Dermis blood vessel endothelial cell (primary cell): ENCODE measurements around the gene GJD4. TPM values are rescaled to one million over a fixed set of nuclear protein-coding genes. Genes with fewer than 3 reads are reported as not detected.
A peak's percentile ranks its signal among the peaks of the same experiment; 100 is the strongest.

Source experiments
- DNase-seq: peaks from one replicate; pipeline ENCODE4 v3.0.0; 2010
- total RNA-seq: library from RNA; depleted of rRNA; stranded (reverse); fragments of >200 nt; gene quantifications from 2 replicates; pipeline ENCODE4 v1.2.3, GENCODE V29; 2014

The GJD4 gene
- total RNA-seq, 1 donor from 2014 or later: not detected

DNA sequence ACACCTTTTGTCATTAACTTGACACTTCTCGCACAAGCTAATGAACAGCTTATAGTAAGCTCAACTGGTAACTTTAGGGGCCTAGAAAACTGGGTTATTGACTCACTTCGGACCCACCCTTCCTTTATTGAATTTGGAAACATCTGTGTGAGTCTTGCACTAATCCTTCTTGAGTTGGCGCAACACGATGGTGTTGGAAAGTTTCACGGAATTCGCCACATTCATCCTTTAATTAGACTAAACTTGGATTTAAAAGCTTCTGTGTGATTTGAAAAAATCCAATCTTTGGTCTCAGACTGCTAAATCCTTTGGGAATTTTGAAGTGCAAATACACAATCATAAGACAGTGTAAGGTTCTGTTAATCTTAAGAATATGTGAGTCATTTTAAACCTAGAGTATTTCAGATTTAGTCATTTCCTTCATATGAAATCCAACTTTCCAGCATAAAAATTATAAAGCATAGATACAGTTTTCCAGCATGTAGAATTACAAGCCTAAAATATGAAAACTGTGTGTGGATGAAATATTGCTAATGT, 21.9 kb downstream of the GJD4 start:
- DNase-seq: peak; percentile 15

DNA sequence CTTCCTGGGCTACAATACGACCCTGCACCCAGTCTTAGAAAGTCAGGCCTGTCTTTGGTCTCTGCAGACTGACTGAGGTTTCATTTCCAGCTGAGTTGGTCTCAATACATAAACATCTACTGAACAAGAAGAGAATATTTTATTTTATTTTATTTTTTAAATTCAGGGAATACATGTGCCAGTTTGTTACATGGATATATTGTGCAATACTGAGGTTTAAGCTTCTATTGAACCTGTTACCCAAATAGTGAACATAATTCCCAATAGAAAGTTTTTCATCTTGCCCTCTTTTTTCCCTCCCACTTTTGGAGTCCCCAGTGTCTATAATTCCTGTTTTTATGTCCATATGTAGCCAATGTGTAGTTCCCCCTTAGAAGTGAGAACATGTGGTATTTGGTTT, 26.3 kb downstream of the GJD4 start:
- no peak for DNase-seq

DNA sequence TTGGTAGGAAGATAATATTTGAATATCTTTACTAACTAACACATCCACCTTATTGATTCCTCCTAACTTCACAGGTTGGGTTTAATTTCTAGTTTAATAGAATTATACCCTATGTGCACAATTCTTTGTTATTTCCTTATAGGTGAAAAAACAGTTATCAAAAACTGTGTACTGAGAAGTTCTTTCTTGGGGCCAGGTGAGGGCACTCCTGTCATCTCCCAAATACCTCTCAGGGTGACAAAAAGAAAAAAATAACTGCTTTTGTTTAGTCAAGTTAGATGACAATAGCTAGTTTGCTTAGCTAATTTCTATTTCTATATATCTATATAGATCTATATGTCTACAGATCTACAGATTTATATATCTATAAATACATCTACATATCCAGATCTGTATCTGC, 26.9 kb downstream of the GJD4 start:
- DNase-seq: no peak

DNA sequence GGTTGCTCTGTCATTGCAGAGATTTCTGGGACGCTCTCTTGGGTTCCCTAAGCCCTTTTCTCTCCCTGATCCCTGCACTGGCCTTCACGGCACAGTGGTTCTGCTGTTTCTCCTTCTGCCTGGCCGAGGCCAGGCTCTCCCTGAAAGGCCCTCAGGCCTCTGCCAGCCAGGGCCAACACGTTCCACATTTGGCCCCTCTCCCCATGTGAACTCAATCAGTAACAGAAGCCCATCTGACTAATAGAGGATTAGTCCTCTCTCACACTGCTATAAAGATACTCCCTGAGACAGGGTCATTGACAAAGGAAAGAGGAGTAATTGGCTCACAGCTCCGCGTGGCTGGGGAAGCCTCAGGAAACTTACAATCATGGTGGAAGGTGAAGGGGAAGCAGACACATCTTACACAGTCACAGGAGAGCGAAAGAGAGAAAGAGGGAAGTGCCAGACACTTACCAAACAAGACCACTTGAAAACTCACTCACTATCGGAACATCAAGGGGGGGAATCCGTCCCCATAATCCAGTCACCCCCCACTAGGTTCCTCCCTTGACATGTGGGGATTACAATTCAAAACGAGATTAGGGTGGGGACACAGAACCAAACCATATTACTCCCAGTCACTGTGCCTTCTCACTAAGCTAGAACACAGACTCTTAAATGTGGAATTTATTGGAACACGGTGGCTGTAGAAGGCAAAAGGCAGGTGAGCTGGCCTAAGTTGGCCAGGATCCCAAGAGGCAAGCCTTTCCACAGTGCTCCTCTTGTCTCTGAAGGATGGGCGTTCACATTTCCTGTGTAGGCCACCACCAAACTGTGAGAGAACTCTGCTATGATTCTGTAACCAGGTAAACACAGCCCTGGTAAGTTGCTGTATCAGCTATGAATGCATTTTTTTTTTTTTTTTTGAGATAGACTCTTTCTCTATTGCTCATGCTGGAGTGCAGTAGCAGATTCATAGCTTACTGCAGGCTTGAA, 28.2 kb downstream of the GJD4 start:
- DNase-seq: no peak

DNA sequence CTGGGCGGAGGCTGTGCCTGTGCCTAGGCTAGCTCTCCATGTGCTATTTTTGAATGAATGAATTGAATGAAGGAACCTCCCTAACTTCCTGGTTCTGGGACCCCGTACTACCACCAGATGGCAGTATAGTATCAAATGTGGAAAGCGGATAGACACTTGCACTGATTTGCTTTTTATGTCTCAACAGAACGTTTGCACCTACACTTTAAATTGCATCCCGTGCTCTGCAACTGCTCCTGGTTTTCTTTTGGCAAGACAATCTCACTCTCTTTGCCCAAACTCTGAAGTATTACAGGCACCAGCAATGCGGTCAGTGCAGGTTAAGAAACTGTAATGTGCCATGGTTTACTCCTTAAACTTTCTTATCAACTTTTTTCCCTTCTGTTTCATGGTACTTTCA, 30.4 kb downstream of the GJD4 start:
- DNase-seq: peak; percentile 81

DNA sequence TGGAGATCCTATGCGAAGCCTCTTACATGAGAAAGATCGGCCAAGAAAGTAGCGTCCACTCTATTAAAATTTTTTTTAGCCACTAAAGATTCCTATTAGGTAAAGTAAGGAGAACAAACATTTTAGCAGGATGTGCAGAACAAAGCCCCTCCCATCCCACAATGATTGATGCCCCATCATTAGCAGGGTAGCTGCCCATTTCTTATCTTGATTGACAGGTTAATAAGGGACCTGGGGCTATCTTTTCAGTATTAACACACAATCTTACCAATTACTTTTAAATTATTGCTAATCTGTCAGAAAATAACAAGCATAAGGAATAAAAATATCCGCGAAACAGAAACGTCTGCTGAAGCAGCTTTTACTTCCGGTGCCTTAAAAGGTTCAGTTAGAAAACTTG, 31.8 kb downstream of the GJD4 start:
- no peak for DNase-seq

DNA sequence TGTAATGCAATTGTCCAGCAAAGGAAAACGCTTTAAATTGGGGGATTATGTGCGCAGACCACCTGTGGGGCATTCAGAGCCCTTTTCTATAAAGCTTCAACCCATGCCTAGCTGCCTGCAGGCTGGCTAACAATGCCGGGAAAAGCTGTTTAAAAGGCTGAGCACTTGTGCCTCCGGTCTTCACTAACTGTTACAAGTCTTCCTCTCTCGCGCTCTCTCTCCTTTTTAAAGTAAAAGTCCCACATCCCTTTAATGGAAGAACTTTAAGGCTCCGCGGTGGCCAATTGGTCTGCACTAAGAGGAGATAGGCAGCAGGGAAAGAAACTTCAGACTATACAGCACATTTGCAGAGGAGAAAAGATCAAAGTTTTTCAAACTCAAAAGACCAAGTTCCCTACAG, 32.3 kb downstream of the GJD4 start:
- no peak for DNase-seq

DNA sequence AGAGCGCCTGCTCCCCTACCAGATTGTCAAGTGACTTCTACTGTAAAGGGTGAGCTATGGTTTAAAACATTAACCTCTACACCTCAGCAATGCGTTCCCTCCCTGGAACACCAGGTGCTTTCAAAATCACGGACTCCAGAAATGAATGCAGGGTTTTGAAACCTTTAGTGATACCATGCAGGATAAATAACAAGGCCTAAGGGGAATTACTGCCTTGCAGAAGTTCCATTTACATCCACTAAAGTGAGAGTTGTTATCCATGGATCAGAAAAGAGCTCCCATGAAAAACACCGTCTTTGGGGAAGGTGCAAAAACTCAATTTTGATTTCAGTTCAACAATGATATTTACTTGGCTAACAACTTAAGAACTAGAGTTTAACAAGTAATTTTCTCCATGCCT, 33.0 kb downstream of the GJD4 start:
- no peak for DNase-seq

DNA sequence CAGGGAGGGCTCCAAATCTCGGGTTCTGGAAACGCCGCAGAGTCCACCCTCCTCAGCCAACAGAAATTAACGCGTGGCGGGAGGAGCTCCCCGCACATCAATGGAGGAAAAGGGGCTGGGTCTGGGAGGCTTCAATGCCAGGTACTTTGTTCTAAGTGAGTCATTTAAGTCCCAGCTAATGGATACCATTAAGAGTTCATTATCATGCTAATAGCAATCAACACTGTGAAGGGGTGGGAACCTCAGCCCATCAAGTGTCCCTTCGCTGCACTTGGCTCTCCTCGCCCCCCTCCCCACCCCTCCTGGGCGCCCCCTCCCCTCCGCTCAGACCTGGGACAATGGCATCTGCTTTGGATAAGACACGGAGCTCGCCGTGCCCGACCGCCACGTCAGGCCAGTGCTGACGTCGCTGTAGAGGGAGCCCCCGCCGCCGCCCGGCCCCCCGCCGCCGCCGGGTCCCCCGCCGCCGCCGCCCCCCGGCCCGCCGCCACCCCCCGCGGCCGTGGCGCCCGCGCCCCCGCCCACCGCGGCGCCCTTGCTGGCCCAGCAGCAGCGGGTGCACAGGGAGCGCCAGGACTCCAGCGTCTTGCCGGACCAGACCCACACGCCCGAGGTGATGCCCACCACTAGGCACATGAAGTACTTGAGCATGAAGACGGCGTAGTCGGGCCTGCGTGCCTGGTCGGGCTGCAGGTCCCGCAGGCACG, 34.0 kb downstream of the GJD4 start:
- no peak for DNase-seq

DNA sequence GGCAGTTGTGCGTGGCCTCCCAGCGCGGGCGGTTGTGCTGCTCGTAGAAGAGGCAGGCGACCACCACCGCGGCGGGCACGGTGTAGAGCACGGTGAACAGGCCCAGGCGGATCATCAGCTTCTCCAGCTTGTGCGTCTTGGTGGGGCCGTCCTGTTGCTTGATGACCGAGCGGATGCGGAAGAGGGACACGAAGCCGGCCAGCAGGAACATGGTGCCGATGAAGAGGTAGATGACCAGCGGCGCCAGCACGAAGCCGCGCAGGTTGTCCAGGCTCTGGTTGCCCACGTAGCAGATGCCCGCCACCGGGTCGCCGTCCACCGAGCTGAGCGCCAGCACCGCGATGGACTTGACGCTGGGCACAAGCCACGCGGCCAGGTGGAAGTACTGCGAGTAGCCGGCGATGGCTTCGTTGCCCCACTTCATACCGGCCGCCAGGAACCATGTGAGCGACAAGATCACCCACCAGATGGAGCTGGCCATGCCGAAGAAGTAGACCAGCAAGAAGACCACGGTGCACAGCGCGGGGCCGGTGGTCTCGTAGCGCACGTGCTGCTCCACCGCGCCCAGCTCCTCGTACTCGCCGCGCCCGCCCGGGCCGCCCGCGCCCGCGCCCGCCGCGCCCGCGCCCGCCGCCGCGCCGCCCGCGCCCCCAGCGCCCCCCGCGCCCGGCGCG, 34.7 kb downstream of the GJD4 start:
- DNase-seq: peak; percentile 56

DNA sequence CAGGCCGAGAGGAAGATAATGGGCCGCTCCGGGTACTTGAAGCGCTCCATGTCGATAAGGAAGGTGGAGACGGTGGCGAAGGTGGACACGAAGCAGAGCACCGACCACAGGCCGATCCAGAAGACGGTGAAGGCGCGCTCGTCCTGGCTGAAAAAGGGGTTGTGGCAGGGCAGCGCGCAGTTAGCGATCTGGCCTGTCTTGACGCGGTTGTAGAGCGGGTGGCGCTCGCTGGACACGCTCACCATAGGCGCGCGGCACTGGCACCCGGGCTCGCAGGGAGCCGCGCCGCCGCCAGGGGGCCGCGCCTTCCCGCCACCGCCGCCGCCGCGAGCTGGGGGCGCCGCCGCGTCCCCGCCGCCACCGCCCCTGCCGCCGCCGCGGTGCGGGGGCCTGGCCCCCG, 35.3 kb downstream of the GJD4 start:
- peak; percentile 87 for DNase-seq

DNA sequence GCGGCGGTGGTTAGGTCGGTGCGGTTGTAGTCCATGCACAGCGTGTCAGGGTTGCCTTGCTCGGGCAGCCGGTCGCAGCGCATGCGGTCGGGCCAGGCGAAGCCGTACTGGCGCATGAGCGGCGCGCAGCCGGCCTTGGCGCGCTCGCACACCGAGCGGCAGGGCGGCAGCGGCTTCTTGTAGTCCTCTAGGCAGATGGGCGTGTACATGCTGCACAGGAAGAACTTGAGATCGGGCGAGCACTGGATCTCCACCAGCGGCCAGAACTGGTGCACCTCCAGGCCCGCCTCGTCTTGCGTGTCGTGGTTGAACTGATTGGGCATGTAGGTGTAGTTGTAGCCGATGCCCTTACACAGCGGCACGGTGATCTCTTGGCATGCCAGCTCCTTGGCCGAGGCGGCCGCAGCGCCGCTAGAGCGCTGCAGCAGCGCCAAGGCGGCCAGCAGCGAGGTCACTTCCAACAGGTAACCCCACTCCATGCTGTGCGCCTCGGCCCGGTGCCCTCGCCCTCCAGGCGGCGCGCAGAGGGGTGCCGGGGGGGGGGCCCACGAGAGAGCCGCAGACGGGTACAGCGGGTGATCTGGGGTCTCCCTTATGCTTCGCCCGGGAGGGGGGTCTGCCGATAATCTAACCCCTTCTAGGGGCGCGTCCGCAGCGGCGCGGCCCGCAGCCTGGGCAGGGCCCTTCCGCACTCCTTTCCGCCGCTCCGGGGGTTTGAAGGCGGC, 36.0 kb downstream of the GJD4 start:
- DNase-seq: peak; percentile 87

DNA sequence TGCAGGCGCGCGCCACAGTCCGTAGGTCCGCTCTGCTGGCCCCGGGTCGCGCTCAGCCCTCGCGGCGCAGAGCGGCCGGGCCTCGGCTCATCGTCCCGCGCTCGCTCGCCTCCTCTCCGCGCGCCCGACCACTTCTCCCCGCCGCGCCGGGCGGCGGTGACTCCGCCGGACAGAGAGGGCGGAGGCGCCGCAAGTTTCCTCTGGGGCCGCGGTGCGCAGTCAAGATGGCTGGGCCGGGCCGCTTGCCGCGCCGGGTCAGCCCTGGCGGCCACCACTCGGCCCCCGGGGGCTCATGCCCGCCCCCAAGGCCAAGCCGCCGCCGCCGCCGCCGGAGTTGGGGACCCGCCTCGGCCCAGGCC, 36.5 kb downstream of the GJD4 start:
- DNase-seq: peak; percentile 62

DNA sequence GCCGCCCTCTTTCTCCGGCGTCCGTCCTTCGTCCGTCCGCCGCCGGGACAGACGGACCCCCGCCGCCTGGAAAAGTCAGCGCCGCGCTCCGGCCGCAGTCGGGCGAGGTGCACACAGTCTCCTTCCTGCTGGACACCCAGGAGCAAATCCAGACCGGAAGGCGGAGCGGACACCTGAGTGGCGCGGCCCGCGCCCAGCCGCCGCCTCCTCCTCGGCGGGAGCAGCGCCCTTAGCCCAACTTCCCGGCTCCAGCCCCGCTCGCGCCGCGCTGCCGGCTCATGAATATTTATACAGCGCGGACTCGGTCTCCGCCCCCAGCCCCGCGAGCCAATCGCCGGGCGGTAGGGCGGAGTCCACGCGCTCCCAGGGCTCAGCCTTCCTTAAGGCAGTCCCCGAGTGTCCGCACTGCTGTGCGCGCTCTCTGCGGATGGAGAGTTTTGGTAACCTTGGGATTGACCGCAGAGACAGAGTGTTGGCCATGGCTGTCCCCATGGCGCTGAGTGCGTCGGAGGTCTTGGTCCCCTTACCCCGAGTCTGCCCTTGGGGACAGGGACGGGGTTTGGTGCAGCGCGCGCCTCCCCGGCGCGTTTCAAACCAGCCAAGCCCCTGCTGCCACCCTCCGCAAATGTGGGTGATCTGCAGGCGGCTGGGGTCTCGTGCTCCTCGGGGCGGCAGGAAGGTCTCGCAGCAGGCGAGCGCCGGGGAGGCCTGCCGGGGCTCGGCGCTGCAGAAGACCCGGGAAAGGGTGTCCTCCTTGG, 37.1 kb downstream of the GJD4 start, which contains the start of gene FZD8:
Gene FZD8 (minus strand): TSS at position 262 of the 758 bp plus-strand sequence. CDS start 867 bp downstream, outside the sequence.
- DNase-seq: peak; percentile 96

DNA sequence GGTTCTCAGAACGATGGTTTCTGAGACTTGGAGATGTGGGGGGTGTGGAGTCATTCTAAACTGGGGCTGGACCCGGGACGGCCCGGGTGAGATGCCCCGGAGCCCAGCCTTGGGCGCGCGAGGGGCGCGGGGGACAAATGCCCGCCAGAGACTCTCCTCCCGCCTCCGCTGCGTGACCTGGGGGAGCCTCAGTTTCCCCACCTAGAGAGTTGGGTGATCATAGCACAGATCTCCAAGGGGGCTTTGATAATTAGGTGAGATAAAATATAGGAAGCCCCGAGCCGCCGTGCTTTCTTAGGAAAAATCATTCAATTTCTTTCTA, 37.6 kb downstream of the GJD4 start:
- DNase-seq: no peak

DNA sequence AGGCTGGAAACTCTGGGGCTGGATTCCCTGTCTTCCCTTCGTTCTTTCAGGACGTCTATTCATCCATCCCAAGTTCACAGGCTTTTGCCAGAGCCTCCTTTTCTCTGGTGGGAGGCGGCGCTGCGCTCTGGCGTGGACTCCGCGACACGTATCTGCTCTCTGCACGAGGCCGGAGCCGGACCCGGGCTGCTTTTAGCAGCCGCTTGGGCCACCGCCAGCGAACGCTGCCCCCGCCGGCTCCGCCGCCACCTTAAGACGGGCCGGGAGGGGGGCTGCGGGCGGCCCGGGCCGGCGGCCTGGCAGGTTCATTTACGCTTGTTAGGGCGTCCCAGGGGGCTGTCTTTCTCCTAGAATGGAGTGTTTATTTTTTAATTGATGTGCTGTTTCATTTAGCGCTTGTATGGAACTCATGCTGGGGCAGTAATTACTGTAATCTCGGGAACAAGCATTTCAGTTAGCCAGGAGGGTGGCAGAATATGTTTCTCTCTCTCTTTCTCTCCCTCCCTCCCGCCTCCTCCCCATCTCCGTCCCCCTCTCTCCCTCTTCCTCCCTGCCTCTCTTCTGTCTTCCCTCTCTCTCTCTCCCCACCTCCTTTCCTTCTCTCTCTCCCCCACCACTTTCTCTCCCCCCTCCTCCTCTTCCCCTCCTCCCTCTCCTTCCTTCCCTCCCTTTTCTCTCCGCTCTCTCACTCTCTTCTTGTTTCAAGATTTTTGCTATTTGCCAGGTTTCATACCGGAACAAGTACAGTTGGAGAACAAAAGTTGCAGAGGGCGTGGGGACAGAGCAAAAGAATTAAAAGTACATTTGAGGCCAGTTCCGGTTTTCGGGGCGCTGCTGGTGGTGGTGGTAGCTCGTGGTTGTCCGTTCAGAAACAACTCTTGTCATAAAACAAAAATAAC, 38.3 kb downstream of the GJD4 start:
- peak; percentile 69 for DNase-seq

DNA sequence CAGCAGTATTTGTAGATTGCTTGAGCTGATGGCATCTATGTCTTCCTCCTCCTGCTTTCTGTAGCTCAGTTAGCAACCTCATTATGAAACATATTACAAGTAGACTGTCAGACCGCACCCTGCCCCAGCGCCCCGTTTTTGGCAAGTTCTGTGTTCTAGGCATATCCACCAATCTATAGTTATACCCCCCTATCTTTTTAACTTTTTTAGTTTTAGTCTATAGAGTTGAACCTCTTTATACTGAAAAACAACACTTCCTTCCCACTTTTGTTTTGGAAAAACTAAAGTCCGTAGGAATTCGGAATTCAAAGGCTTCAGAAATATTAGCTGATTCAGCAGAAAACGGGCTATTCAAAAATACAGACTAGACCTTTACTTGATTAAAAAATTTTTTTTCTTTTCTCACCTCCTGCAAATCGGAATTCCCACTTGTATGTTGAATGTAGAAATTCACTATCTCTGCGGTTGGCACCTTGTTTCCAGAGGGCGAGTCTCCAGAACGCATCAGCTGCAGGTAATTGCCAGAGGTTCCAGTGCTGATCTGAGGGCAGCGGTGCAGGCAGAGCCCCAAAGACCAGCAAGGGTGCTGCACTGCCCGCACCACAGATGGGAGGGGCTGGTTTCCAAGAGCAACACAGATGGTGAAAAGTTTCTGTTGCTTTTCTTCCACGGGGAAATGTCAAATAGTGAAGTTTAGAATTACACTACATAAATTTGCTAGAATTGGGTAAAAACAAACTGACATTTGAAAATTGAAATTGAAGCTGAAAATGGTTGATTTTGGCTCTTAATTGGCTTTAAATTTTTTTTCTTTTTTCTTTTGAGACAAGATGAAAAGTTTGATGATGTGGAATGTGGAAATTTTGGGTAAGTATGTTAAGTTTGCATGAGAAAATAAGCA, 39.2 kb downstream of the GJD4 start:
- peak; percentile 13 for DNase-seq

DNA sequence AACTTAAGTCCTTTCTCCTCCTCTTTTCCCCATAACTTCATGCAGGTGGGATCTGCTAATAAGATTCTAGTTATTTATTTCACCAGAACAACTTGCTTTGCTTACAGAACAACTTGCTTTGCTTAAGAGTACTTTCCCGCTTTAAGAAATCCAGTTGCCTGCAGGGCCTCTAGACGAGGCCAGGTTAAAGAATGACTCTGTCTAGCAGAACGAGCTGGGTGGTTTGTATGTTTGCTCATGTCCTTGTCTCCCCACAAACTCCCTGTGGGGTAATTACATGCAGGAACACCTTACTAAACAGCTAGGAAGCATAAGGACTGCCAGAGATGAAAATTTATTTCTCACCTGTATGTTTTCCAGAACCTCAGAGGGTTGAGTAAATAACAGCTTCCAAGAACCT, 45.8 kb downstream of the GJD4 start:
- no peak for DNase-seq

DNA sequence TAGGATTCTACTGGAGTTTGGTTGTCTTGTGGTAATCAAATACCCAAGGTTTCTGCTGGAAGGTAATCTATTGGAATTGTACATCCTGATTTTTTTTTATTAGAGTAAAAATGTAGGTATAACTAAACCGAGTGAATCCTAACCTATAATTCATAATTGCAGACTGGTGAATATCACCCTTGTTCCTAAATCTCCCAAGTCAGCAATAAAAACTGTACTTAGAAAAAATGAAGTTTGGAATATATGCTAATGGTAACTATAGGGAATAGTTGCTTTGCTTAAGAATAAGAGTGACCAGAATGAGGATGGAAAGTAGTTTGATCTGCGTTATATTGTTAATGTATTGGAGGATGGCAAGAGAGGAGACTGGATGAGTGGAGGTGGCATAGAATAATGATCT, 47.7 kb downstream of the GJD4 start:
- DNase-seq: no peak

DNA sequence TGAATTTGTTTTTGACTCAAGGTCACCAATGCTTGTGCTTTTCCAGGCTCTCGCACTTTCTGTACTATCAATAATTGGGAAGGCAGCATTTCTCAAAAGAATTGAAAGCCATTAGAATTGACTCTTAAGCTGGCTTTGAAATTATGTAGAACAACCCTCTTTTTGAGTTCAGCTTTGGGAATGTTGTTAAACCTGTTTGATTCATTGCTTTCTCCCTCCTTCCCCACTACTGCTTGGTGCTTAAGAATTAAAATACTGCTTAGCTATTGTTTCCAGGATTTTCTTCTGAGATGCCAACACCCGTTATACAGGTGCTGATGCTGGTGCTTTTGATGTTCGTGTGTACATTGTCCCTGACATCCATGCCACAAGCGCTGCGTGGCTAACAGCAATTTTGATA, 52.5 kb downstream of the GJD4 start:
- DNase-seq: no peak
